Activated CD8-positive, alpha-beta memory T cell treated with anti-CD3 and anti-CD28 coated beads for 48 hours (primary cell): Measurements from ENCODE around the gene PYROXD2.

ENCODE experiments used
- DNase-seq, 3 experiments: peaks; one replicate each; pipeline ENCODE4 v3.0.0-alpha.2; 2020; ENCODE audit warnings: low read depth in 2 of 3, low spot score in 2 of 3

Gene PYROXD2

DNA sequence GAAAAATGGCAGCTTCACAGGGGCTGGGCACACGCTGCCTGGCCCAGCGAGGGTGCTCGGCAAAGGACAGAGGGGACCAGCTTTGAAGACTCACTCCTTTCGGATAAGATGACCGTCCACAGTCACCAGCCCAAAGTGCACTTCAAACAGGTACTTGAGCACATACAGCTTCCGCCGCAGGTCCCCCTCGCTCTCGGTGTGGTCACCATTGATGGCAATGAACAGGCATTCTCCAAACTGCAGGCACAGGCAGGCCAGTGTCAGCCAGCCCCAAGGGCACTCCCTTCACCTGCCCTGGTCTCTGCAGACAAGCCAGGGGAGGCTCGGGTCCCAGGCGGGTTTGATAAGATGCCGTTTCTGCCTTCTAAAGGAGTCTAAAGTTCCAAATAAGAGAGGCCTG, 20.2 kb upstream of the PYROXD2 start:
- DNase-seq: no peak

GRCh38 chr10:98433881-98434732, 19.1 kb upstream of the PYROXD2 start:
- DNase-seq: no peak

- no peak for DNase-seq
Observed at GRCh38 chr10:98433371-98433770, 18.4 kb upstream of the PYROXD2 start.

DNA sequence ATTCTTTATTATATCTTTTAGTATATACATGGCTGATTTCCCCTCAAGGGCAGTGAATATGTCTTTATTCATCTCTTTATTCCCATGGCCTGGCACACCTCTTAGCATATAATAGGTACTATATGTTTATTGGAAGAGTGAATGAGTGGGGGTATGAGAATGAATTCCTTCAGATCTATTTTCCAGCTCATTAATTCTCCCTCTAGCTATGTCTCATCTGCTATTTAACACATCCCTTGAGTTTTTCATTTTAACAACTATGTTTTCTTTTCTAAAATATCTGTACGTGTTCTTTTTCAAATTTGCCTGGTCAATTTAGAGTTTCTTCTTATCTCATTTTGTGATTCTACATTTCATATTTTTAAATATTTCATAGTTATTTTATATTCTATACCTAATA, 17.3 kb upstream of the PYROXD2 start:
- DNase-seq: no peak

- DNase-seq: no peak
Observed at GRCh38 chr10:98431016-98431415, 16.0 kb upstream of the PYROXD2 start.

GRCh38 chr10:98430427-98430826, 15.4 kb upstream of the PYROXD2 start:
- no peak for DNase-seq

DNA sequence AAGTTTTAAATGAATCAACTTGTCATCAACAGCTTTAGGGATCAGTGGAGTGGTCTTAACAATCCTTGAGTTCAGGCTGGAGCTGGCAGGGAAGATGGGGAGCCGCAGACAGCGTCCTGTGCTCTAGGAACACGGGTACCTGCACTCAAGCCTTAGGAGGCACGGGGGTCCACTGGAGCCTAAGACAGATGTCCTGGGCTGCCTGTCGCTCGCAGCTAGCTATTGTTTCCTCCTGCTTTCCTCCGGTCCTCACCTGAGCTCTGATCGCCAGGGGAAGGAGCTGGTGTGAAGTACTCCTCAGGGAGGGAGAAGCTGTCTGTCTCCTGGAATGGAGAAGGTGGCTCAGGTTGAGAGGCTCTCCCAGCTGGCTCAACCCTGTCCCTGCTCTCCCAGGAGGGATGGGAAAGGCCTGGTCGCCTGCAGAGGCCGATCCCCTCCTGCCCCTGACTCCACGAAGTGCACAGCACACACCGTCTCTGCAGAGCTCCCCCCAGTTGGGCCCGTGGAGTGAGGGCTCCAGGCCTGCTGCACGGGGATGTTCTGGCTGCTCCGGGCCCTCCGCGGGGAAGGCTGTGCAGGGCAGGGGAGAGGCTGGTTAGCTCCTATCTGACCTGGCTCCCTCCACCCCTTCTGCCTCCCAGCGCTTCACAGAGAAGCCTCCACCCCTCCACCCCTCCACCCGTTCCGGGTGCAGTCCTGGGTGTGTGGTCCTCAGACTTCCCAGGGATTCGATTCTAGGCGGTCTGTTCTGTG, 14.5 kb upstream of the PYROXD2 start:
- no peak for DNase-seq

GRCh38 chr10:98427011-98427515, 12.1 kb upstream of the PYROXD2 start:
- no peak for DNase-seq

DNA sequence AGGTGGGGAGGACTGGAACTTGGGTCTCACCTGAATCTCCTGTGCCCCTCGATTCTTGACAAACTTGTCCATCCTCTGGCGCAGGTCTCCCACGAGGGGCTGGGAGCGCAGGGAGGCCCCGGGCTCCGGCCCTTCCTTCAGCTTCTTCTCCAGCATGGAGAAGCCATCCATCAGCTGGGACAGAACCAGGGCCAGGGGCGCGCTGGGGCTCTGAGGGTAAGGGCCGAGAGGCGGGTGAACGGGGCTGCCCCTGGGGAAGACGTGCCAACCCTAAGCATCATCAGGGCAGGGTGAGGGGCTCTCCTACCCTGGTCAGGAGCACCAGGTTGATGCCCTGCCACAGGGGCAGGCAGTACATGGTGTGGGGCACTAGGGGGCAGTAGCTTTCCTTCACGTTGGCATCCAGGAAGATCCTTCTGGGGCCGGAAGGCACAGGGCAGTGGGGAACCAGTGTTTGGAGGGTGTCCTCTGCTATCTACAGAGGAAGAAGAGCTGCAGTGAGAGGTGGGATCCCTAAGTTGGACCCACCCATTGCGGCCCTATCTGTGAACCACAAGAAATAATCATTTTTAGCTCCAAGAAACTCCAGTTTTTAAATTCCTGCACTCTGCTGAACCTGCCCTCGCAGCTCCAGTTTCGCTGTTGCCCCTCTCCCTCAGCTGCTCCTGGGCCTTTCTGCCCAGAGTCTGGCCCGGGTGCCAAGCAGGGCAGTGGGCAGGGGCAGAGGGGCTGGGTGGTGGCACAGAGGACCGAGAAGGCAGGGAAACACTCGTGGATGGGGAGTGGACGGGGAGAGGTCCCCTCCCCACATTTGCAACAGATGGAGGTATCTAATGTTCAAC, 10.8 kb upstream of the PYROXD2 start:
- DNase-seq: no peak

DNA sequence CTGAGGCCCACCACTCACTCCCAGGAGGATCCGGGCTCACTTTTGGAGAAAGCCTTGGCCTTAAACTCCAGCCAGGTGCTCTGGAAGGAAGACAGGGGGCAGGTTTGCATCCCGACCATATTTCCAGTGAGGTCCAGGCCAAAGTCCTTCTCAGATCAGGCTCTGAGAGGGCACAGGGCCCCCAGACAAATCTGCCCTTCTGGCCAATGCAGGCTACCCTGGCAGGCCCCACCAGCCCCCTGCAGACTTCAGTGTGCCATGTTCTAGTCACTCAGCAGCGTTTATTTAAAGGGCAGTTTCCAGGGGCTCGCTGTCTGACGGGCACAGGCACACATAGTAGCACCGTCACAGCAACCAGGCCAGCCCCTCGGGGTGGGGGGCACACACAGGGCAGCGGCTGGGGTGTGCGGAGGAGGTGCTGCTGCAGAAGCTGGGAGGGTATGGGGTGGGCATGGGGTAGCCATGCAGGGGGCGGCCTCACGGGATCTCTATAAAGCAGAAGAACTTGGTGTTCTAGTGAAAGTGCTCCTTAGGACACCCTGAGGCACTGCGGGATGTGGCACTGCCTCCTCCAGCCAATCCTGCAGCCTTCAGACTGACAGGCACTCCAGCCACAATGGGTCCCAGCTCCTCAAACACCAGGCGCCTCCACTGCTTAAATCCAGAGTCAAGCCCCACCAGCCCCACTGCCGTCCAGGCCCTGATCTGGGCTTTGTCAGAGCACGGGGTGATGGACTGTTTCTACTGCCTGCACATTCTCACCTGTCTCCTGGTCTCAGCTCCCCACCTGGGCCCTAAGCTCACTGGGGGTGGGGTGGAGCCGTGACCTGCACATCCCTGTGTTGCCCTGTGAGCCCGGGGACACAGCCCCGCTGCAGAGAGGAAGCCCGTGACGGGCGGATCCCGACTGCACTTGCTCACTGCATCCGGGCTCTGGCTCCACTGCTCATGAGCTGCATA, 9.6 kb upstream of the PYROXD2 start:
- no peak for DNase-seq

DNA sequence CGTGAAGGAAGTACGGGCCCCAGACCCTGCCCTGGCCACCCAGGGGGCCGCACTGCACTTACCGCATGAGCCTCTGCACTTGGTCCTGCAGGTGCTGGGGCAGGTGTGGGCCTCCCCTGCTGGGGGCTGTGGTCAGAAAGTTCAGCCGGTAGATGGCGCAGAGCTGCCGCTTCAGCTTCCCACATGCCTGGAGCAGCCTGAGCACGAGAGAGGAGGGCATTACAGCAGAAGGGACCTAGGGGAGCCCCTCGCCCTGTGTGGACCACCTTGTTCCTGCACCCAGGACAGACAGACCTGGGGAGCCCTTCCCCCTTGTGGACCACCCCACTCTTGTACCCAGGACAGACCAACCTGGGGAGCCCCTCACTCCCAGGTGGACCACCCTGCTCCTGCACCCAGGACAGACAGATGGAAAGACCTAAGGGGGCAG, 8.7 kb upstream of the PYROXD2 start:
- DNase-seq: no peak

DNA sequence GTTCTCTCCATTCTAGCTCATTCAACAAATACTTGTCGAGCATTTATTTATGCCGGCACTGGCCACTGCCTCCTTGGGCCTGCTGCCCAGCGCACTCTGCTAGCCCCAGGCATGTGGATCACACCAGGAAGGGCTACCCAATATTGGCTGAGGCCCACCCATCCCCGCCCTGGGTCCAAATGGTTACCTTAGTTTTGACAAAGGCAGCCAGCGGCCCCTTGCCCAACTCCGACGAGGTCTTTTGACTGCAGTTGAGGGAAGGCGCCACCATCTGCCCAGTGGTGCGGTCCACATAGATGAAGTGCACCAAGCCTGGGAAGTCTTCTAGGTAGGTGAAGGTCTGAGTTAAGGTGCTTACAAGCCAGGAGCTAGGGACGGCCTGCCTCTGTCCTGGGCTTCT, 7.2 kb upstream of the PYROXD2 start:
- no peak for DNase-seq

DNA sequence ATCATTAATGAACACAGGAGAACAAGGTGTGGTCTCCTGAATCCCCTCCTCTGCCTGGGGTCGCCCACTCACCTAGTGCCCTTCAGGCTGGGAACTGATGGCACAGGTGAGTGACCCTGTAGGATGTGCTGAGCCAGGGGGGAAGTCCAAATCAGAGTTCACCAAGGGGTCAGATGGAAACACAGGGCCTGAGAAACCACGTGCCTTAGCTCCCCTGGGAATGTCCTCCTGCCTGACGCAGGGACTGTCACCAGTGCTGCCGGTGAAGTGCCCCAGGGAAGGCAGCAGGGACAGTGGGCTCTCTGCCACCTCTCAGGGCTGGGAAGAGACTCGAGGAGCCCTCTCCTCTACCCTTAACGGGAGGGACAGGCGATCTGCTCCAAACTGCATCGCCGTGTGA, 5.8 kb upstream of the PYROXD2 start:
- DNase-seq: no peak

DNA sequence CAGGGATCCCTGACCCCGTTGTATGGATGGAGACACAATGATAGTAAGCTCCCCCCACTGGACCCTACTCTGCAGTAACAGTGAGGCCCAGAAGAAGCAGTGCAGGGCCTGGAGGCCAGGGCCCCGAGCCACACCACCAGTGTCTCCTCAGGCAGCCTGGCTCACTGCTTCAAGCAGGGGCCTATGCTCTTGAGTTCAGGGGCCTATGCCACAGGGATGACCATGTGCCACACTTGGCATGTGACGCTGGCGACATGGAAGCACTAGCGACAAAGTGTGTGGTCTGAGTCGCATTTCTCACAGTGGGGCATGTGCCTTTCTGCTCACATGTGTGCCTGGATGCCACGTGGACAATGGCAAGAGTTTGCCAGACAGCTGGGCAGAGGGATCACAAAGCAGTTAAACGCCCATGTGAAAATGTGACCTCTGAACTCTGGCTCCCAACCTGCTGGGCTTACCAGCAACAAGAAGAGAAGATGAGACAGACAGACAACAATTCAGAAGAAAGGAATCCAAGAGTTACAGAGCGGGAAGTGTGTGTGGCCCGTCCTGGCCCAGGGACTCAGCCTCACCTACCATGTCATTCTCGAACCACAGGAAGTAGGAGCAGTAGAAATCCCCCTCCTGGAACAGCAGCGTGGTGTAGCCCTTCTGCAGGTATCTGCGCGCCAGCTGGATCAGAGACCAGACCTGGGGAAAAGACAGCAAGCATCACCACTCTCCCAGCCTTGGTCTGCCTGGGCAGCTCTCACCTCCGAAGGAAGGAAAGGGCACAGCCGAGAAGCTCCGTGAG, 4.7 kb upstream of the PYROXD2 start:
- no peak for DNase-seq

DNA sequence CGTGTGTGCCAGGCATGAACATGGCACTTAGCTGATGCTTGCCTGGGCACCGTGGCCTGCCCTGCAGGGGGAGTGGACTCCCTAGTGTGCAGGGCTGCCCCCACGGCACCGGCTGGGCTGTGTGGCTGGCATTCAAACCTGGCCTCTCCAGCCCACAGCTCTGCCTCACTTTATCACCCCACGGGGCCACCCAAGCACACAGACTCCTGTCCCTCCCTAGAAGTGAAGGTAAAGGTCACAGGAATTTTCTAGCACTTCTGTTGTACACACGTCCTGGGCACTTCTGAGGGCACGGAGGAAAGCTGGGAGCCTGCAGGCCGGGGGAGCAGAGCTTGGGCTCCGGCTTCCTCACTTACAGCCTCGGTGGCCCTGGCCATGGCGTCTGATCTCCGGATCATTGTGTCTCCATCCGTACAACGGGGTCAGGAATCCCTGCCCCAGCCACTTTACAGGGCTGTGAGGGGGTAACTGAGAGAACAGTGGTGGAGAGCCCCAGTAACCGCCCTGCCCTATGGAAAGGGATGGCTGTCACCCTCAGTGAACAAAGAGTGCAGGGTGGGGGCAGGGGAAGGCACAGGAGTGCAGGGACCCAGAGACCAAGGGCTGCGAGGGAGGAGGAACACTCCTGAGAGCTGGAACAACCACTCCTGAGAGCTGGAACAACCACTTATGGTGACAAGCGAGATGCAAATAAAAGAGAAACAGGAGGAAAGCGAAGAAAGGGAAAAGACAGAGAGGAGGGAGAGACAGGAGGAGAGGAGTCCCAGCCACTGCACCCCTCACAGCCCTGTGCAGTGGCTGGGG, 3.9 kb upstream of the PYROXD2 start:
- no peak for DNase-seq

DNA sequence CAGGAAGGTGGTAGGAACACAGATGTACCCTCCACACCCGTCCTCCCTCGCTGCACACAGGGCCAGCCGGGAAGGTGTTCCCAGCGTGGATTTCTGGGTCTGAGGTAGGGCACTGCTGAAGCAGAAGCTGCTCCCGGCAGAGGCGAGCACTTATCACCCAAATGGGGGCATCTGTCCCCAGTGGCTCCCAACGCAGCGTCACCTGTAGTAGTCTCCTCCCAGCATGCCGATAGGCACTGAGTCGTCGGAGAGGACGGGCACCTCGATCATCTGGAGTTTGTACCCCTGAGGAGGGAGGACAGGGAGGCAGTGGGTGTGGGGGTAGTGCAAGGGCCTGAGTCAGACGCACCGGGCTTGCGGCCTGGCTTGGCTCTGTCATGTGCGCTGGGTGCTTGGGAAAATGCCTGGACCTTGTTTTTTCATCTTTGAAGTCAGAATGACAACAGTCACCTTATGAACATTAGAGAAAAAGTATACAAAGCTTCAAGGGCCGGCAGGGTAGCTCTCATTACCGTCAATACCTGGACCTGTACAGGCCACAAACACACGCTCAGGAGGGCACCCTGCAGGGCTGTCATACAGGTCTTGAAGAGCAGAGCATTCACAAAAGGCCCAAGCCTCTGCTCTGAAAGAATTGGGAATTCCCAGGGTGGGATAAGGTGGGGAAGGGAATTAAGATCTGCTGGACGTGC, 3.1 kb upstream of the PYROXD2 start:
- no peak for DNase-seq

DNA sequence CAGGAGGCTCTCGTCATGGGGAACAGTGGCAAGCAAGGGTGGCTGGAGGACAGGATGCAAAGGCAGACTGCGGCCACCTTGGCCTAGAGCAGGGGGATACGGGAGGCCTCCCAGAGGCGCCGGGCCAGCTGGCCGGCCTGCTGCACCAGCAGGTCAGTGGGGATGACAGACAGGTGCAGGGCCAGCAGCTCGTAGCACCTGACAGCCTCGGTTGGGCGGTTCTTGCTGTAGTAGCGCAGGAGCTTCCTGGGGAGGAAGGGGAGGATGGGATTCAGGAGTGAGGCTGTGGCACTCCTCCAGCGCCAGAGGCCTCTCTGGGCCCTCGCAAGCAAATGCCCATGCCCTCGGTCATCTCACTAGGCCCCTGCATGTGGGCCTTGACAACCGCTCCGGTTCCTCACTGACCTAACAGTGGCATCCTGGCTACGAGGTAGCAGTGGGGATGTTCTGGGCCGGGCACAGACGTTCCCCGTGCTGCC, 2.5 kb upstream of the PYROXD2 start:
- DNase-seq: no peak
